Liver (tissue), 3 donors: ENCODE measurements around the gene FIG4.

Experiments
- CTCF ChIP-seq: fragments of 150-350 bp; IDR thresholded peaks from 2 replicates; pipeline ENCODE4 v1.5.1; 2017; ENCODE audit warnings: improper control_type of control experiment, low read depth, low read length; ENCODE audit not compliant: missing input control
- HNF4G ChIP-seq: IDR thresholded peaks from 2 replicates; pipeline ENCODE4 v1.6.1; 2016; ENCODE audit warnings: antibody characterized with exemption
- JUND ChIP-seq, 2 donors: IDR thresholded peaks; 2 replicates each; pipeline ENCODE4 v1.6.1; 2016; ENCODE audit warnings: antibody characterized with exemption in 2 of 2
- RAD21 ChIP-seq, 2 donors: IDR thresholded peaks; 2 replicates each; pipeline ENCODE4 v1.6.1; 2016; ENCODE audit warnings: antibody characterized with exemption in 2 of 2, mild to moderate bottlenecking in 2 of 2
- TAF1 ChIP-seq: conservative IDR thresholded peaks from 2 replicates; pipeline ENCODE4 v1.6.1; 2016; ENCODE audit warnings: antibody characterized with exemption, mild to moderate bottlenecking
- TF ChIP-seq, protein P1 (sequence below): IDR thresholded peaks from 2 replicates; pipeline ENCODE4 v1.6.1; 2016; ENCODE audit warnings: antibody characterized with exemption
- TF ChIP-seq, protein P2 (sequence below): IDR thresholded peaks from 2 replicates; pipeline ENCODE4 v1.6.1; 2016; ENCODE audit warnings: antibody characterized with exemption, mild to moderate bottlenecking
- donor health status: healthy.
- donor health status: healthy.

DNA sequence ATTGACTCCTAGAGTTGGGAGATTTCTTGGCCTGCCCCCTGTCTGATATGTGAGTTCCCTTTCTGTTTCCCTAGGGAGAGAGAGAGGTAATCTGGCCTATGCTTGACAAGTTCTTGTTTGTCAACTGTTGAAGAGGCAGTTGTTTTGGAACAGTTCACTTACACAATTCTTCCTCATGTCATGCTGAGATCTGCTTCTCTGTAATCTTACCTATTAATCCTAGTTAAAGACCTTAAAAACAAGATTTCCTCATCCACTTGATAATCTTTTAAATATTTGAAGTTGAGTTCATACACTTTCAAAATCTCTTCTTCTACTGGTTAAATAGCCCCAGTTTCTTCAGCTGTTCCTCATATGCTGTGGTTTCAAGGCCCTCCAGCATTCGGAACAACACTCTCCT is 89.9 kb downstream of the FIG4 start:
- TF ChIP-seq CTCF, result no peak
- TF ChIP-seq, protein P1, sequence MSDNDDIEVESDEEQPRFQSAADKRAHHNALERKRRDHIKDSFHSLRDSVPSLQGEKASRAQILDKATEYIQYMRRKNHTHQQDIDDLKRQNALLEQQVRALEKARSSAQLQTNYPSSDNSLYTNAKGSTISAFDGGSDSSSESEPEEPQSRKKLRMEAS, result no peak
- TF ChIP-seq JUND (IDR thresholded peaks at IDR 0.05), result no peak
- no peak for TF ChIP-seq RAD21 (IDR thresholded peaks at IDR 0.05)
- TF ChIP-seq TAF1, result no peak
- TF ChIP-seq, protein P2, sequence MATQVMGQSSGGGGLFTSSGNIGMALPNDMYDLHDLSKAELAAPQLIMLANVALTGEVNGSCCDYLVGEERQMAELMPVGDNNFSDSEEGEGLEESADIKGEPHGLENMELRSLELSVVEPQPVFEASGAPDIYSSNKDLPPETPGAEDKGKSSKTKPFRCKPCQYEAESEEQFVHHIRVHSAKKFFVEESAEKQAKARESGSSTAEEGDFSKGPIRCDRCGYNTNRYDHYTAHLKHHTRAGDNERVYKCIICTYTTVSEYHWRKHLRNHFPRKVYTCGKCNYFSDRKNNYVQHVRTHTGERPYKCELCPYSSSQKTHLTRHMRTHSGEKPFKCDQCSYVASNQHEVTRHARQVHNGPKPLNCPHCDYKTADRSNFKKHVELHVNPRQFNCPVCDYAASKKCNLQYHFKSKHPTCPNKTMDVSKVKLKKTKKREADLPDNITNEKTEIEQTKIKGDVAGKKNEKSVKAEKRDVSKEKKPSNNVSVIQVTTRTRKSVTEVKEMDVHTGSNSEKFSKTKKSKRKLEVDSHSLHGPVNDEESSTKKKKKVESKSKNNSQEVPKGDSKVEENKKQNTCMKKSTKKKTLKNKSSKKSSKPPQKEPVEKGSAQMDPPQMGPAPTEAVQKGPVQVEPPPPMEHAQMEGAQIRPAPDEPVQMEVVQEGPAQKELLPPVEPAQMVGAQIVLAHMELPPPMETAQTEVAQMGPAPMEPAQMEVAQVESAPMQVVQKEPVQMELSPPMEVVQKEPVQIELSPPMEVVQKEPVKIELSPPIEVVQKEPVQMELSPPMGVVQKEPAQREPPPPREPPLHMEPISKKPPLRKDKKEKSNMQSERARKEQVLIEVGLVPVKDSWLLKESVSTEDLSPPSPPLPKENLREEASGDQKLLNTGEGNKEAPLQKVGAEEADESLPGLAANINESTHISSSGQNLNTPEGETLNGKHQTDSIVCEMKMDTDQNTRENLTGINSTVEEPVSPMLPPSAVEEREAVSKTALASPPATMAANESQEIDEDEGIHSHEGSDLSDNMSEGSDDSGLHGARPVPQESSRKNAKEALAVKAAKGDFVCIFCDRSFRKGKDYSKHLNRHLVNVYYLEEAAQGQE, result no peak
- TF ChIP-seq HNF4G, result no peak
